NCI-H460 (cell line): ENCODE data around the gene TMEM120A. TPM values are rescaled to one million over a fixed set of nuclear protein-coding genes. Genes with fewer than 3 reads are reported as not detected.

Experiments used
- small RNA-seq, 2 experiments: library from RNA; depleted of rRNA; stranded (forward); fragments of <200 nt; gene quantifications; one replicate each; pipeline ENCODE3, GENCODE V24; 2014
- total RNA-seq: library from RNA; depleted of rRNA; stranded (reverse); fragments of >200 nt; shearing (Covaris generic); gene quantifications from 2 replicates; pipeline ENCODE4 v1.2.3, GENCODE V29; 2014; rRNA removed

The TMEM120A gene
- total RNA-seq, 1 experiment from 2014 or later, result 11.5 TPM

Small RNAs within 50 kb of the gene (small RNA-seq; reads per million reads assigned to genes)
- gene SNORA14A, result 1.6 to 2.4 reads per million in 2 experiments

Other genes starting within 250 kb of the TMEM120A start
- gene CCL26, start 222.4 kb downstream of the TMEM120A start, total RNA-seq, result 0.27 TPM in 1 of 2 replicates, not detected in the other
- gene CCL24, start 180.8 kb downstream of the TMEM120A start, total RNA-seq, result not detected in 2 replicates
- gene RHBDD2, start 115.6 kb downstream of the TMEM120A start, total RNA-seq, result 53.4 and 60.2 TPM in 2 replicates
- gene POR, start 79.4 kb downstream of the TMEM120A start, total RNA-seq, result 53.4 and 57.5 TPM in 2 replicates
- gene STYXL1, start 53.4 kb upstream of the TMEM120A start, total RNA-seq, result 81.6 and 102 TPM in 2 replicates
- gene MDH2, start 53.5 kb upstream of the TMEM120A start, total RNA-seq, result 178 and 184 TPM in 2 replicates
- 2.9 and 3.1 TPM in 2 replicates for gene SRRM3, start 207.3 kb upstream of the TMEM120A start, total RNA-seq